Coronary artery (tissue), 2 donors: Measurements from ENCODE around the gene ADCY9.

Experiments used
- DNase-seq: peaks from one replicate; pipeline ENCODE4 v3.0.0-alpha.2; 2017; ENCODE audit warnings: low spot score
- H3K27ac ChIP-seq, 2 donors: fragments of 200-600 bp; sonication (generic); one replicate each; pipeline ENCODE4 v1.5.1; 2016 to 2019
- H3K4me3 ChIP-seq: fragments of 200-600 bp; sonication (generic); 2 replicates; pipeline ENCODE4 v1.5.1; 2016; ENCODE audit warnings: mild to moderate bottlenecking, moderate library complexity
- CTCF ChIP-seq: fragments of 200-600 bp; sonication (generic); IDR thresholded peaks from one replicate; pipeline ENCODE4 v1.5.1; 2019; ENCODE audit warnings: antibody characterized with exemption

The ADCY9 gene

GRCh38 chr16:4094127-4094773 is 22.0 kb downstream of the ADCY9 start:
- Histone ChIP-seq H3K27ac (peak overlapping the region; percentile 73 to 80), H3K4me3 (peak overlapping the region; percentile 37)
- peak; percentile 29 for DNase-seq
- no peak for TF ChIP-seq CTCF

GRCh38 chr16:4093495-4094126 is 22.6 kb downstream of the ADCY9 start:
- H3K27ac ChIP-seq = peak overlapping the region; percentile 73 to 80
- no peak for TF ChIP-seq CTCF
- DNase-seq = peak; percentile 80
- peak overlapping the region; percentile 37 for H3K4me3 ChIP-seq

GRCh38 chr16:4092547-4093265 is 23.5 kb downstream of the ADCY9 start:
- peak overlapping the region; percentile 2 for H3K4me3 ChIP-seq
- no peak for TF ChIP-seq CTCF
- peak overlapping the region; percentile 32 to 73 for H3K27ac ChIP-seq
- DNase-seq = no peak

- no peak overlapping the region for H3K4me3 ChIP-seq
- peak; percentile 45 for DNase-seq
- no peak for TF ChIP-seq CTCF
- H3K27ac ChIP-seq = peak overlapping the region in 1 of 2 donors; percentile 87
Measured at GRCh38 chr16:4091240-4092012, 24.8 kb downstream of the ADCY9 start.

GRCh38 chr16:4090351-4090851 is 25.8 kb downstream of the ADCY9 start:
- Histone ChIP-seq H3K27ac (peak overlapping the region; percentile 86 to 87), H3K4me3 (peak overlapping the region; percentile 31)
- peak; percentile 79 for DNase-seq
- no peak for TF ChIP-seq CTCF

GRCh38 chr16:4089811-4090301 is 26.4 kb downstream of the ADCY9 start:
- peak overlapping the region; percentile 31 for H3K4me3 ChIP-seq
- H3K27ac ChIP-seq = peak overlapping the region; percentile 86 to 87
- peak; percentile 77 for DNase-seq
- no peak for TF ChIP-seq CTCF
